Stimulated activated memory B cell treated with anti-CD40 and anti-IgM and Interleukin-4, amounts not matched to agents 10 μg/mL and 1 μg/mL and 100 μg/mL, for 72 hours (primary cell): ENCODE results near the gene AKT2.
A peak's percentile ranks its signal among the peaks of the same experiment; 100 is the strongest.

Experiments used
- ATAC-seq: fragments of 150-1000 bp; cut with Tn5 transposase; 2 replicates; pipeline ENCODE4 v1.10.0; 2021
- H3K27ac Mint-ChIP-seq: one replicate; pipeline ENCODE4 v1.8.0; 2022; ENCODE audit warnings: mild to moderate bottlenecking, mixed read lengths
- H3K27me3 Mint-ChIP-seq: one replicate; pipeline ENCODE4 v1.8.0; 2022; ENCODE audit warnings: mixed read lengths
- H3K36me3 Mint-ChIP-seq: one replicate; pipeline ENCODE4 v1.8.0; 2022; ENCODE audit warnings: mixed read lengths
- H3K4me1 Mint-ChIP-seq: one replicate; pipeline ENCODE4 v1.8.0; 2022; ENCODE audit warnings: mixed read lengths
- H3K4me3 Mint-ChIP-seq: one replicate; pipeline ENCODE4 v1.8.0; 2022; ENCODE audit warnings: mild to moderate bottlenecking, moderate library complexity, mixed read lengths
- H3K9me3 Mint-ChIP-seq: one replicate; pipeline ENCODE4 v1.8.0; 2022; ENCODE audit warnings: mixed read lengths

Gene AKT2

GRCh38 chr19:40253611-40254092, 31.5 kb downstream of the AKT2 start:
- Mint-ChIP-seq H3K27ac (no peak overlapping the region), H3K27me3 (no peaks in the 10 kb centered on the region), H3K36me3 (peaks cover 60% of the 10 kb centered on the region)

GRCh38 chr19:40252395-40252794, 32.8 kb downstream of the AKT2 start:
- peaks cover 37% of the 10 kb centered on the region for H3K4me1 Mint-ChIP-seq
- H3K36me3 Mint-ChIP-seq = peaks cover 68% of the 10 kb centered on the region
- H3K4me3 Mint-ChIP-seq = no peak overlapping the region
- H3K27ac Mint-ChIP-seq = no peak overlapping the region
- no peak for ATAC-seq
- no peaks in the 10 kb centered on the region for H3K9me3 Mint-ChIP-seq
- no peaks in the 10 kb centered on the region for H3K27me3 Mint-ChIP-seq

More at GRCh38 chr19:40253611-40254092, 31.5 kb downstream of the AKT2 start:
- H3K4me3 Mint-ChIP-seq = no peak overlapping the region
- H3K4me1 Mint-ChIP-seq = peaks cover 36% of the 10 kb centered on the region
- H3K9me3 Mint-ChIP-seq = no peaks in the 10 kb centered on the region
- ATAC-seq = no peak

- Mint-ChIP-seq H3K4me1 (peaks cover 32% of the 10 kb centered on the region), H3K36me3 (peaks cover 68% of the 10 kb centered on the region), H3K27ac (no peak overlapping the region), H3K9me3 (no peaks in the 10 kb centered on the region), H3K27me3 (no peaks in the 10 kb centered on the region), H3K4me3 (no peak overlapping the region)
- ATAC-seq = no peak
These were observed 33.2 kb downstream of the AKT2 start for GRCh38 chr19:40251991-40252390.

GRCh38 chr19:40251244-40251643, 33.9 kb downstream of the AKT2 start:
- H3K27me3 Mint-ChIP-seq = no peaks in the 10 kb centered on the region
- no peak overlapping the region for H3K4me3 Mint-ChIP-seq
- peaks cover 28% of the 10 kb centered on the region for H3K4me1 Mint-ChIP-seq
- ATAC-seq = no peak
- peaks cover 66% of the 10 kb centered on the region for H3K36me3 Mint-ChIP-seq
- no peak overlapping the region for H3K27ac Mint-ChIP-seq
- H3K9me3 Mint-ChIP-seq = no peaks in the 10 kb centered on the region

- Mint-ChIP-seq H3K36me3 (peaks cover 51% of the 10 kb centered on the region), H3K4me1 (peaks cover 15% of the 10 kb centered on the region), H3K9me3 (no peaks in the 10 kb centered on the region), H3K27ac (no peak overlapping the region), H3K4me3 (no peak overlapping the region), H3K27me3 (no peaks in the 10 kb centered on the region)
- ATAC-seq = no peak
These were observed 35.4 kb downstream of the AKT2 start for GRCh38 chr19:40249781-40250180.

- Mint-ChIP-seq H3K27me3 (no peaks in the 10 kb centered on the region), H3K4me3 (no peak overlapping the region), H3K4me1 (peaks cover 15% of the 10 kb centered on the region), H3K9me3 (no peaks in the 10 kb centered on the region), H3K36me3 (peaks cover 47% of the 10 kb centered on the region), H3K27ac (no peak overlapping the region)
- no peak for ATAC-seq
These were observed 35.9 kb downstream of the AKT2 start for GRCh38 chr19:40249201-40249600.

- Mint-ChIP-seq H3K27me3 (no peaks in the 10 kb centered on the region), H3K36me3 (peaks cover 35% of the 10 kb centered on the region), H3K4me3 (no peak overlapping the region), H3K27ac (peak overlapping the region; percentile 13), H3K9me3 (no peaks in the 10 kb centered on the region), H3K4me1 (peaks cover 15% of the 10 kb centered on the region)
- no peak for ATAC-seq
These were observed 37.3 kb downstream of the AKT2 start for GRCh38 chr19:40247735-40248262.

GRCh38 chr19:40247178-40247577, 38.0 kb downstream of the AKT2 start:
- peaks cover 9% of the 10 kb centered on the region for H3K4me1 Mint-ChIP-seq
- no peak for ATAC-seq
- no peaks in the 10 kb centered on the region for H3K27me3 Mint-ChIP-seq
- H3K36me3 Mint-ChIP-seq = peaks cover 33% of the 10 kb centered on the region
- no peak overlapping the region for H3K27ac Mint-ChIP-seq
- no peaks in the 10 kb centered on the region for H3K9me3 Mint-ChIP-seq
- H3K4me3 Mint-ChIP-seq = no peak overlapping the region

GRCh38 chr19:40246292-40247073, 38.7 kb downstream of the AKT2 start:
- peaks cover 8% of the 10 kb centered on the region for H3K4me1 Mint-ChIP-seq
- no peak for ATAC-seq
- H3K9me3 Mint-ChIP-seq = no peaks in the 10 kb centered on the region
- H3K4me3 Mint-ChIP-seq = no peak overlapping the region
- H3K36me3 Mint-ChIP-seq = peaks cover 33% of the 10 kb centered on the region
- H3K27me3 Mint-ChIP-seq = no peaks in the 10 kb centered on the region
- no peak overlapping the region for H3K27ac Mint-ChIP-seq

- peaks cover 40% of the 10 kb centered on the region for H3K36me3 Mint-ChIP-seq
- no peaks in the 10 kb centered on the region for H3K9me3 Mint-ChIP-seq
These were observed 39.5 kb downstream of the AKT2 start for GRCh38 chr19:40245506-40246128.

GRCh38 chr19:40244579-40245317, 40.4 kb downstream of the AKT2 start:
- H3K36me3 Mint-ChIP-seq = peaks cover 36% of the 10 kb centered on the region
- ATAC-seq = no peak
- no peak overlapping the region for H3K27ac Mint-ChIP-seq
- H3K27me3 Mint-ChIP-seq = no peaks in the 10 kb centered on the region
- H3K4me1 Mint-ChIP-seq = peaks cover 8% of the 10 kb centered on the region
- no peak overlapping the region for H3K4me3 Mint-ChIP-seq
- no peaks in the 10 kb centered on the region for H3K9me3 Mint-ChIP-seq

More at GRCh38 chr19:40245506-40246128, 39.5 kb downstream of the AKT2 start:
- Mint-ChIP-seq H3K27me3 (no peaks in the 10 kb centered on the region), H3K4me3 (no peak overlapping the region), H3K4me1 (peaks cover 8% of the 10 kb centered on the region), H3K27ac (no peak overlapping the region)
- no peak for ATAC-seq

- ATAC-seq = no peak
- H3K9me3 Mint-ChIP-seq = no peaks in the 10 kb centered on the region
- H3K36me3 Mint-ChIP-seq = peaks cover 36% of the 10 kb centered on the region
- H3K27ac Mint-ChIP-seq = no peak overlapping the region
- peaks cover 3% of the 10 kb centered on the region for H3K4me1 Mint-ChIP-seq
- H3K27me3 Mint-ChIP-seq = no peaks in the 10 kb centered on the region
- H3K4me3 Mint-ChIP-seq = no peak overlapping the region
These were observed 42.0 kb downstream of the AKT2 start for GRCh38 chr19:40243181-40243580.

- no peaks in the 10 kb centered on the region for H3K9me3 Mint-ChIP-seq
- ATAC-seq = no peak
- no peak overlapping the region for H3K27ac Mint-ChIP-seq
- H3K36me3 Mint-ChIP-seq = peaks cover 38% of the 10 kb centered on the region
- H3K4me3 Mint-ChIP-seq = no peak overlapping the region
- H3K27me3 Mint-ChIP-seq = no peaks in the 10 kb centered on the region
- H3K4me1 Mint-ChIP-seq = no peaks in the 10 kb centered on the region
These were observed 42.7 kb downstream of the AKT2 start for GRCh38 chr19:40242480-40242879.

- peaks cover 41% of the 10 kb centered on the region for H3K36me3 Mint-ChIP-seq
- no peak overlapping the region for H3K4me3 Mint-ChIP-seq
- no peaks in the 10 kb centered on the region for H3K9me3 Mint-ChIP-seq
- no peak for ATAC-seq
- H3K4me1 Mint-ChIP-seq = no peaks in the 10 kb centered on the region
- no peak overlapping the region for H3K27ac Mint-ChIP-seq
- no peaks in the 10 kb centered on the region for H3K27me3 Mint-ChIP-seq
These were observed 43.2 kb downstream of the AKT2 start for GRCh38 chr19:40241809-40242384.
